Nephron (organoid): ENCODE measurements around the gene ENKD1.

Source experiments
- H3K27ac Mint-ChIP-seq, 3 experiments: 2 replicates each; pipeline ENCODE4 v1.8.0; 2020; ENCODE audit warnings: mixed read lengths in 3 of 3, mild to moderate bottlenecking in 2 of 3, moderate library complexity in 1 of 3
- H3K27me3 Mint-ChIP-seq: 2 replicates; pipeline ENCODE4 v1.8.0; 2021; ENCODE audit warnings: low read depth, mild to moderate bottlenecking, moderate library complexity, mixed read lengths
- H3K36me3 Mint-ChIP-seq: 2 replicates; pipeline ENCODE4 v1.8.0; 2020; ENCODE audit warnings: low read depth, mixed read lengths
- H3K4me1 Mint-ChIP-seq: 2 replicates; pipeline ENCODE4 v1.8.0; 2020; ENCODE audit warnings: mixed read lengths
- H3K4me3 Mint-ChIP-seq, 3 experiments: 2 replicates each; pipeline ENCODE4 v1.8.0; 2020; ENCODE audit warnings: mild to moderate bottlenecking in 3 of 3, mixed read lengths in 3 of 3, moderate library complexity in 2 of 3
- H3K9me3 Mint-ChIP-seq: 2 replicates; pipeline ENCODE4 v1.8.0; 2020; ENCODE audit warnings: mixed read lengths
- TF ChIP-seq, protein P1 (sequence below), 3 experiments: fragments of 200-600 bp; sonication (generic); IDR thresholded peaks; one replicate each; pipeline ENCODE4 v1.5.0; 2021; ENCODE audit warnings: antibody characterized with exemption in 3 of 3; ENCODE audit not compliant: unreplicated experiment in 3 of 3

The ENKD1 gene

GRCh38 chr16:67667817-67668494, 1.4 kb upstream of the ENKD1 start:
- Mint-ChIP-seq H3K4me3 (peak overlapping the region; percentile 52 to 88 (median 59)), H3K4me1 (no peaks in the 10 kb centered on the region), H3K36me3 (peaks cover 8% of the 10 kb centered on the region), H3K9me3 (no peaks in the 10 kb centered on the region), H3K27me3 (no peaks in the 10 kb centered on the region), H3K27ac (no peak overlapping the region)
- TF ChIP-seq, protein P1, sequence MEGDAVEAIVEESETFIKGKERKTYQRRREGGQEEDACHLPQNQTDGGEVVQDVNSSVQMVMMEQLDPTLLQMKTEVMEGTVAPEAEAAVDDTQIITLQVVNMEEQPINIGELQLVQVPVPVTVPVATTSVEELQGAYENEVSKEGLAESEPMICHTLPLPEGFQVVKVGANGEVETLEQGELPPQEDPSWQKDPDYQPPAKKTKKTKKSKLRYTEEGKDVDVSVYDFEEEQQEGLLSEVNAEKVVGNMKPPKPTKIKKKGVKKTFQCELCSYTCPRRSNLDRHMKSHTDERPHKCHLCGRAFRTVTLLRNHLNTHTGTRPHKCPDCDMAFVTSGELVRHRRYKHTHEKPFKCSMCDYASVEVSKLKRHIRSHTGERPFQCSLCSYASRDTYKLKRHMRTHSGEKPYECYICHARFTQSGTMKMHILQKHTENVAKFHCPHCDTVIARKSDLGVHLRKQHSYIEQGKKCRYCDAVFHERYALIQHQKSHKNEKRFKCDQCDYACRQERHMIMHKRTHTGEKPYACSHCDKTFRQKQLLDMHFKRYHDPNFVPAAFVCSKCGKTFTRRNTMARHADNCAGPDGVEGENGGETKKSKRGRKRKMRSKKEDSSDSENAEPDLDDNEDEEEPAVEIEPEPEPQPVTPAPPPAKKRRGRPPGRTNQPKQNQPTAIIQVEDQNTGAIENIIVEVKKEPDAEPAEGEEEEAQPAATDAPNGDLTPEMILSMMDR (IDR thresholded peaks at IDR 0.05; ENCODE audit: unreplicated experiment in 3 of 3): peak; percentile 75 to 83 (median 78)

DNA sequence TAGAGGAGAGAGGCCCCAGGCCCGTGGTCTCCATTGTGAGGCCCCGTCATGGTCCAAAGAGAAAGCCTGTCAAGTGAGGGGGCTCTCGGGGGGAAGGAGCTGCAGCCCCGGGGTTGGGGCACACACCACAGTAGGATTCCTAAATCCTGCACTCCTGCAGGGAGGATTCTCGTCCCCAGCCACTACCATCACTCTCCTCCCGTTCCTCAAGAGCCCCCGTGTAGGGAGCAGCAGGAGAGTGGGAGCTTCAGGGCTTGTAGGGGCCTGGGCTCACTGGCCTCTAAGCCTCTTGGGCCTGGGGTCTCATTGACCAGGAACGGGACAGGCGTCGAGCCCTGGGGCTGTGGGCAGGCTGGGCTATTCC, 885 bp upstream of the ENKD1 start:
- TF ChIP-seq, protein P1 (IDR thresholded peaks at IDR 0.05; ENCODE audit: unreplicated experiment in 3 of 3): no peak
- Mint-ChIP-seq H3K9me3 (no peaks in the 10 kb centered on the region), H3K36me3 (peaks cover 8% of the 10 kb centered on the region), H3K4me3 (peak overlapping the region; percentile 77 to 88 (median 81)), H3K4me1 (no peaks in the 10 kb centered on the region), H3K27me3 (no peaks in the 10 kb centered on the region), H3K27ac (no peak overlapping the region)

DNA sequence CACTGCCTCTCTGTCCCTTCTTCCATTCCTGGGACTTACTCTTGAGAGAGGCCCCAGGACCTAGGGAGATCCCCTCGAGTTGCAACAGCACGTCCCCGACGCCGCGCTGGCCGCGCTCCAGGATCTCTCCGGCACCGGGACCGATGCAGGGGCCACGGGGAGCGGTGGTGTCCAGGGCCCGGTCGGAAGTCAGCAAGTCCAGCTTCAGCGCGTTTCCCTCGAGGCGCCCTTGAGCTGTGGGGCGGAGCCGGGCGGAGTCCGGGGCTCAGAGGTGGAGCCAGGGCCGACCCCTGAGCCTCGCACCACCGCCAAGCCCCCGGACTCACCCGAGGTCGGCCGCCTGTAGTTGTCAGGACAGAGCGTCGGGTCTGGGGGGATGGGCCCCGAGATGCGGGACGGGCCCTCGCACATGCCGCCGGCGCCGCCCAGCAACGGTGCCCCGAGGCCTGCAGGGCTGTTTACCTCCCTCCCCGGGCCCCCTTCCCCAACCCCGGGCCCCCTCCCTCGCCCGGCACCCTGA, 458 bp downstream of the ENKD1 start:
- Mint-ChIP-seq H3K27me3 (no peaks in the 10 kb centered on the region), H3K4me3 (peak overlapping the region; percentile 65 to 74 (median 70)), H3K27ac (no peak overlapping the region), H3K4me1 (no peaks in the 10 kb centered on the region), H3K9me3 (no peaks in the 10 kb centered on the region), H3K36me3 (peaks cover 8% of the 10 kb centered on the region)
- TF ChIP-seq, protein P1 (IDR thresholded peaks at IDR 0.05; ENCODE audit: unreplicated experiment in 3 of 3): no peak

DNA sequence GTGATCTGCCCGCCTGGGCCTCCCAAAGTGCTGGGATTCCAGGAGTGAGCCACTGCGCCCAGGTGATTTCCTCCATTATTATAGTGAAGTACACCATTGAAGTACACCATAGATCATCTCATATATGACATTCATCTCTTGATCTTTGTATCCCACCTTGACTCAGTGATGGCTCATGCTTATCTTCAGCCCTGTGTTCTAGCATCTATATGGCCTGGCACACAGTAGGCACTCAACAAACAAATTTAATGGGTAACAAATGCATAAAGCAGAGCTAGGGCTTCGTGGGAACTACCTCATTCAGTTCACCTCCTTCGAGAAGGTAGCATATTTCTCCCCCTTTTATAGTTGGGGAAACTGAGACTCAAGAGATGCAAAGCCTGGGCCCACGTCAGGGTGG, 952 bp downstream of the ENKD1 start:
- H3K36me3 Mint-ChIP-seq: peaks cover 8% of the 10 kb centered on the region

GRCh38 chr16:67664871-67665270, 1.7 kb downstream of the ENKD1 start:
- no peak overlapping the region for H3K27ac Mint-ChIP-seq
- no peaks in the 10 kb centered on the region for H3K27me3 Mint-ChIP-seq
- peak overlapping the region; percentile 65 to 70 (median 69) for H3K4me3 Mint-ChIP-seq
- TF ChIP-seq, protein P1 (IDR thresholded peaks at IDR 0.05; ENCODE audit: unreplicated experiment in 3 of 3): no peak
- no peaks in the 10 kb centered on the region for H3K9me3 Mint-ChIP-seq
- peaks cover 8% of the 10 kb centered on the region for H3K36me3 Mint-ChIP-seq
- no peaks in the 10 kb centered on the region for H3K4me1 Mint-ChIP-seq

More for the DNA sequence above, 952 bp downstream of the ENKD1 start:
- TF ChIP-seq, protein P1 (IDR thresholded peaks at IDR 0.05; ENCODE audit: unreplicated experiment in 3 of 3): no peak
- Mint-ChIP-seq H3K27me3 (no peaks in the 10 kb centered on the region), H3K9me3 (no peaks in the 10 kb centered on the region), H3K27ac (no peak overlapping the region), H3K4me3 (peak overlapping the region; percentile 65 to 74 (median 70)), H3K4me1 (no peaks in the 10 kb centered on the region)

- Mint-ChIP-seq H3K4me3 (peak overlapping the region; percentile 44 to 70 (median 69)), H3K36me3 (peaks cover 8% of the 10 kb centered on the region), H3K27ac (no peak overlapping the region), H3K27me3 (no peaks in the 10 kb centered on the region), H3K9me3 (no peaks in the 10 kb centered on the region), H3K4me1 (no peaks in the 10 kb centered on the region)
- TF ChIP-seq, protein P1 (IDR thresholded peaks at IDR 0.05; ENCODE audit: unreplicated experiment in 3 of 3): no peak
Observed at GRCh38 chr16:67664258-67664657, 2.3 kb downstream of the ENKD1 start.
